Endothelial cell (in vitro differentiated cells): ENCODE results near the gene UGT1A9. TPM values are rescaled to one million over a fixed set of nuclear protein-coding genes. Genes with fewer than 3 reads are reported as not detected.
A peak's percentile ranks its signal among the peaks of the same experiment; 100 is the strongest.

ENCODE experiments used
- DNase-seq: peaks from one replicate; pipeline ENCODE4 v3.0.0; 2021; ENCODE audit warnings: low spot score
- H3K27ac Mint-ChIP-seq: one replicate; pipeline ENCODE4 v1.8.0; 2021; ENCODE audit warnings: mixed read lengths, inconsistent platforms; ENCODE audit not compliant: unreplicated experiment
- H3K27me3 Mint-ChIP-seq: one replicate; pipeline ENCODE4 v1.8.0; 2021; ENCODE audit warnings: mild to moderate bottlenecking, moderate library complexity, mixed read lengths, inconsistent platforms; ENCODE audit not compliant: unreplicated experiment
- H3K36me3 Mint-ChIP-seq: one replicate; pipeline ENCODE4 v1.8.0; 2021; ENCODE audit warnings: mild to moderate bottlenecking, low read depth, mixed read lengths, inconsistent platforms; ENCODE audit not compliant: unreplicated experiment
- H3K4me1 Mint-ChIP-seq: one replicate; pipeline ENCODE4 v1.8.0; 2021; ENCODE audit warnings: mild to moderate bottlenecking, mixed read lengths, inconsistent platforms; ENCODE audit not compliant: unreplicated experiment
- H3K4me3 Mint-ChIP-seq: one replicate; pipeline ENCODE4 v1.8.0; 2021; ENCODE audit warnings: mild to moderate bottlenecking, mixed read lengths, inconsistent platforms; ENCODE audit not compliant: unreplicated experiment
- H3K9me3 Mint-ChIP-seq: one replicate; pipeline ENCODE4 v1.8.0; 2021; ENCODE audit warnings: mixed read lengths, inconsistent platforms; ENCODE audit not compliant: unreplicated experiment
- total RNA-seq: library from RNA; stranded (reverse); fragmentation: NEBNext Ultra II Directional; extraction: Animal tissue kit (Norgen Biotek cat#: 25700); gene quantifications from one replicate; pipeline ENCODE4 v1.2.1, GENCODE V29; 2021; ENCODE audit not compliant: unreplicated experiment
- TF ChIP-seq, protein P1 (sequence below): fragments of 200-600 bp; sonication (generic); IDR thresholded peaks from one replicate; pipeline ENCODE4 v1.5.0; 2021; ENCODE audit warnings: antibody characterized with exemption; ENCODE audit not compliant: unreplicated experiment

The UGT1A9 gene
- total RNA-seq, 1 donor from 2014 or later, result not detected

DNA sequence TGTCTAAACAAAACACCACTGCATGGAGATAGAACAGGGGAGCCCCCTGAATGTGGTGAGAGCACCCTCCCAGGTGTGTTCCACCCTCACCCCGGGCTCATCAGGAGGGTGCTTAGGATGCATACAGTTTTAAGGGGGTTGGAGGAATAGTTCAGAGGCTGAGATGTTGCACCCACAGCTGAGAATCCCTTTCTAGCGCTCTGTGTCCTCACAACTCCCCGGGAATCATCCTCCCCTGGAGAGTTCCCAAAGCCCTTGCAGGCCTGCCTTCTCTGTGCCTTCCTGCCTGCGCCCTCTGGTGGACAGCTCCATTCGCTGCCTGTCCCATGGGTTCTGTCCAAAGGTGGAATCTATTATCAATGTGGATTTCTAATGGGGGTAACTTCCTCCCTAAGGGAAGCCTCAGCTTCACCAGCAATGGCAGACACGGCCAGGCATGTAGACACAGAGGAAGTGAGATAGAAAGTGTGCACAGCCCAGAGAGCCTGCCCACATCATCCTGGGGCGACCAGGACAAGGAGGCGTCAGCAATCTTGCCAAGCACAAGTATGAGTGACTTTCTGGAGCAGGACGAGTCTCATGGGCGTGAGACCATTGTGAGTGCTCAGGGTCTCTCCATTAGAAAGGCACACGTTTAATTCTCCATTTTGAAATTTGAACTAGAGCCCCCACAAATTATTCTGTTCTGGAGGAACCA is 39.8 kb downstream of the UGT1A9 start:
- Mint-ChIP-seq H3K4me1 (no peaks in the 10 kb centered on the region), H3K36me3 (no peaks in the 10 kb centered on the region), H3K4me3 (no peak overlapping the region), H3K27me3 (no peaks in the 10 kb centered on the region), H3K27ac (no peak overlapping the region), H3K9me3 (no peaks in the 10 kb centered on the region)
- DNase-seq, result peak; percentile 89
- TF ChIP-seq, protein P1, sequence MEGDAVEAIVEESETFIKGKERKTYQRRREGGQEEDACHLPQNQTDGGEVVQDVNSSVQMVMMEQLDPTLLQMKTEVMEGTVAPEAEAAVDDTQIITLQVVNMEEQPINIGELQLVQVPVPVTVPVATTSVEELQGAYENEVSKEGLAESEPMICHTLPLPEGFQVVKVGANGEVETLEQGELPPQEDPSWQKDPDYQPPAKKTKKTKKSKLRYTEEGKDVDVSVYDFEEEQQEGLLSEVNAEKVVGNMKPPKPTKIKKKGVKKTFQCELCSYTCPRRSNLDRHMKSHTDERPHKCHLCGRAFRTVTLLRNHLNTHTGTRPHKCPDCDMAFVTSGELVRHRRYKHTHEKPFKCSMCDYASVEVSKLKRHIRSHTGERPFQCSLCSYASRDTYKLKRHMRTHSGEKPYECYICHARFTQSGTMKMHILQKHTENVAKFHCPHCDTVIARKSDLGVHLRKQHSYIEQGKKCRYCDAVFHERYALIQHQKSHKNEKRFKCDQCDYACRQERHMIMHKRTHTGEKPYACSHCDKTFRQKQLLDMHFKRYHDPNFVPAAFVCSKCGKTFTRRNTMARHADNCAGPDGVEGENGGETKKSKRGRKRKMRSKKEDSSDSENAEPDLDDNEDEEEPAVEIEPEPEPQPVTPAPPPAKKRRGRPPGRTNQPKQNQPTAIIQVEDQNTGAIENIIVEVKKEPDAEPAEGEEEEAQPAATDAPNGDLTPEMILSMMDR, result peak; percentile 85

DNA sequence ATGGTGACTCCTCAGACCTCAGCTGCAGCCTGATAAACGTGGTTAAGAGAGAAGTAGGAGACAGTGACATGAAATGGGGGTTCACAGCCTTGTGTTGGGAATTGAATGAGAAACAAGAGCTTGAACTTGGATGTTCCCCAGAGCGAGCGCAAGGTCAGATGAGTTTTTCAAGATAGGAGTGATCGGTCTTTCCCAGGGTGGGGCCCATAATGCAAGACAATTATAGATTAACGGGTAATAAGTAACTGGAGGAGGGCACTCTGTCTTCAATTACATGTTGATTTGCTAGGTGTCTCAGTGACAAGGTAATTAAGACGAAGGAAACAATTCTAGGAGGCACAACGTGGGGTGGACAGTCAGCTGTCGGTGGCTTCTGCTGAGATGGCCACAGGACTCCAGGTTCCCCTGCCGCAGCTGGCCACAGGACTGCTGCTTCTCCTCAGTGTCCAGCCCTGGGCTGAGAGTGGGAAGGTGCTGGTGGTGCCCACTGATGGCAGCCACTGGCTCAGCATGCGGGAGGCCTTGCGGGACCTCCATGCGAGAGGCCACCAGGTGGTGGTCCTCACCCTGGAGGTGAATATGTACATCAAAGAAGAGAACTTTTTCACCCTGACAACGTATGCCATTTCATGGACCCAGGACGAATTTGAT is 41.0 kb downstream of the UGT1A9 start, which contains the start of gene UGT1A5:
Gene UGT1A5 (plus strand): TSS at position 297 of the 651 bp plus-strand sequence. CDS start 85 bp downstream, at position 382.
- Mint-ChIP-seq H3K36me3 (no peaks in the 10 kb centered on the region), H3K4me1 (no peaks in the 10 kb centered on the region), H3K9me3 (no peaks in the 10 kb centered on the region), H3K27ac (no peak within 1 kb of the TSS), H3K27me3 (no peaks in the 10 kb centered on the region), H3K4me3 (no peak within 1 kb of the TSS)
- no peak for DNase-seq
- TF ChIP-seq, protein P1, result no peak

DNA sequence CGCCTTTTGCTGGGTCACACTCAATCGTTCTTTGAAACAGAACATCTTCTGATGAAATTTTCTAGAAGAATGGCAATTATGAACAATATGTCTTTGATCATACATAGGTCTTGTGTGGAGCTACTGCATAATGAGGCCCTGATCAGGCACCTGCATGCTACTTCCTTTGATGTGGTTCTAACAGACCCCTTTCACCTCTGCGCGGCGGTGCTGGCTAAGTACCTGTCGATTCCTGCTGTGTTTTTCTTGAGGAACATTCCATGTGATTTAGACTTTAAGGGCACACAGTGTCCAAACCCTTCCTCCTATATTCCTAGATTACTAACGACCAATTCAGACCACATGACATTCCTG is 41.5 kb downstream of the UGT1A9 start:
- Mint-ChIP-seq H3K9me3 (no peaks in the 10 kb centered on the region), H3K36me3 (no peaks in the 10 kb centered on the region), H3K27me3 (peaks cover 2% of the 10 kb centered on the region), H3K4me1 (no peaks in the 10 kb centered on the region), H3K27ac (no peak overlapping the region), H3K4me3 (no peak overlapping the region)
- DNase-seq, result no peak
- TF ChIP-seq, protein P1, result no peak

DNA sequence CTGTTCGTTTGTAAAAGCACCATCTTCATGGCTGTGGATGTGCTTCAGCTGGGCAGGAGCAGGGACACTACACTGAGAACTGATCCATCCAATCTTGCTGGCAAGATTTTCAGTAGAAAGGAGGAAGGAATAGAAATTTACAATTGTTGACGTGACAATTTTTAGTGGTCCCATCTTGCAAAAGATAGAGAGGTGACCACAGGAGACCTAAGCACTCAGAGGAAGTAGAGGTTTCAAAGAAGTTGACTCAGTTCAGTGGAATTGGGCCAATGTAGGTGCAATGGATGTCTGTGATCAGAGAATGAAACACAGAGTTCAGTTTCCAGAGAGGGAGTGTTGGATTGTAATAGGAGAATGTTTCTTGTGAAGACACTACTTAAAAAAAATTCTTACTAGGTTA is 42.4 kb downstream of the UGT1A9 start:
- no peaks in the 10 kb centered on the region for H3K36me3 Mint-ChIP-seq
- H3K4me3 Mint-ChIP-seq, result no peak overlapping the region
- no peak for DNase-seq
- peaks cover 3% of the 10 kb centered on the region for H3K27me3 Mint-ChIP-seq
- H3K4me1 Mint-ChIP-seq, result no peaks in the 10 kb centered on the region
- H3K9me3 Mint-ChIP-seq, result no peaks in the 10 kb centered on the region
- H3K27ac Mint-ChIP-seq, result no peak overlapping the region
- TF ChIP-seq, protein P1, result no peak

DNA sequence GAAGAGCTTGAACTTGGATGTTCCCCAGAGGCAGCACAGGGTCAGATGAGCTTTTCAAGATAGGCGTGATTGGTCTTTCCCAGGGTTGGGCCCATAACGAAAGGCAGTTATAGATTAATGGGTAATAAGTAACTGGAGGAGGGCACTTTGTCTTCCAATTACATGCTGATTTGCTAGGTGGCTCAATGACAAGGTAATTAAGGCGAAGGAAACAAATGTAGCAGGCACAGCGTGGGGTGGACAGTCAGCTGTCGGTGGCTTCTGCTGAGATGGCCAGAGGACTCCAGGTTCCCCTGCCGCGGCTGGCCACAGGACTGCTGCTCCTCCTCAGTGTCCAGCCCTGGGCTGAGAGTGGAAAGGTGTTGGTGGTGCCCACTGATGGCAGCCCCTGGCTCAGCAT is 46.9 kb downstream of the UGT1A9 start, which contains the start of gene UGT1A4:
Gene UGT1A4 (plus strand): TSS at position 185 of the 400 bp plus-strand sequence. CDS start 85 bp downstream, at position 270.
- Mint-ChIP-seq H3K36me3 (no peaks in the 10 kb centered on the region), H3K4me3 (no peak within 1 kb of the TSS), H3K9me3 (no peaks in the 10 kb centered on the region), H3K4me1 (no peaks in the 10 kb centered on the region), H3K27ac (no peak within 1 kb of the TSS), H3K27me3 (peaks cover 3% of the 10 kb centered on the region)
- DNase-seq, result no peak
- TF ChIP-seq, protein P1, result no peak
